Gastrocnemius medialis (tissue), 4 donors: ENCODE data around the gene LRMDA.
"Not testable (repeated sequence)": the region's sequence is repeated elsewhere in the genome, so short reads cannot be mapped to it uniquely, and the experiment has no call there.

Experiments
- POLR2A ChIP-seq, 2 donors: fragments of 450-650 bp; IDR thresholded peaks; one replicate each; pipeline ENCODE4 v1.6.1; 2017; ENCODE audit warnings: antibody characterized with exemption in 2 of 2, mild to moderate bottlenecking in 2 of 2, moderate library complexity in 2 of 2
- TF ChIP-seq, protein P1 (sequence below), 5 experiments: fragments of 450-650 bp in 3 of 5; fragments of 200-600 bp in 2 of 5; sonication (generic) in 2 of 5; IDR thresholded peaks in 4 of 5; conservative IDR thresholded peaks in 1 of 5; 1 replicate in 4 of 5; 2 replicates in 1 of 5; pipeline ENCODE4 v1.5.1; 2016 to 2019; ENCODE audit warnings: antibody characterized with exemption in 5 of 5, mild to moderate bottlenecking in 3 of 5, moderate library complexity in 3 of 5

DNA sequence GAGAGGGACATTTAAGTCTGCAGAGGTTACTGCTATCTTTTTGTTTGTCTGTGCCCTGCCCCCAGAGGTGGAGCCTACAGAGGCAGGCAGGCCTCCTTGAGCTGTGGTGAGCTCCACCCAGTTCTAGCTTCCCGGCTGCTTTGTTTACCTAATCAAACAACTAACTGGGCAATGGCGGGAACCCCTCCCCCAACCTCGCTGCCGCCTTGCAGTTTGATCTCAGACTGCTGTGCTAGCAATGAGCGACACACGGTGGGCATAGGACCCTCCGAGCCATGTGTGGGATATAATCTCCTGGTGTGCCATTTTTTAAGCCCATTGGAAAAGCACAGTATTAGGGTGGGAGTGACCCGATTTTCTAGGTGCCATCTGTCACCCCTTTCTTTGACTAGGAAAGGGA is 716.8 kb downstream of the LRMDA start:
- TF ChIP-seq POLR2A (IDR thresholded peaks at IDR 0.05) = not testable (repeated sequence)
- TF ChIP-seq, protein P1, sequence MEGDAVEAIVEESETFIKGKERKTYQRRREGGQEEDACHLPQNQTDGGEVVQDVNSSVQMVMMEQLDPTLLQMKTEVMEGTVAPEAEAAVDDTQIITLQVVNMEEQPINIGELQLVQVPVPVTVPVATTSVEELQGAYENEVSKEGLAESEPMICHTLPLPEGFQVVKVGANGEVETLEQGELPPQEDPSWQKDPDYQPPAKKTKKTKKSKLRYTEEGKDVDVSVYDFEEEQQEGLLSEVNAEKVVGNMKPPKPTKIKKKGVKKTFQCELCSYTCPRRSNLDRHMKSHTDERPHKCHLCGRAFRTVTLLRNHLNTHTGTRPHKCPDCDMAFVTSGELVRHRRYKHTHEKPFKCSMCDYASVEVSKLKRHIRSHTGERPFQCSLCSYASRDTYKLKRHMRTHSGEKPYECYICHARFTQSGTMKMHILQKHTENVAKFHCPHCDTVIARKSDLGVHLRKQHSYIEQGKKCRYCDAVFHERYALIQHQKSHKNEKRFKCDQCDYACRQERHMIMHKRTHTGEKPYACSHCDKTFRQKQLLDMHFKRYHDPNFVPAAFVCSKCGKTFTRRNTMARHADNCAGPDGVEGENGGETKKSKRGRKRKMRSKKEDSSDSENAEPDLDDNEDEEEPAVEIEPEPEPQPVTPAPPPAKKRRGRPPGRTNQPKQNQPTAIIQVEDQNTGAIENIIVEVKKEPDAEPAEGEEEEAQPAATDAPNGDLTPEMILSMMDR (IDR thresholded peaks at IDR 0.05 in 4 of 5, conservative IDR thresholded peaks at IDR 0.05 in 1 of 5) = not testable (repeated sequence)
